Osteocyte (in vitro differentiated cells): ENCODE data around the gene G2E3. TPM values are rescaled to one million over a fixed set of nuclear protein-coding genes. Genes with fewer than 3 reads are reported as not detected.
A peak's percentile ranks its signal among the peaks of the same experiment; 100 is the strongest.

Source experiments
- DNase-seq: peaks from one replicate; pipeline ENCODE4 v3.0.0; 2021; ENCODE audit warnings: mixed read lengths; ENCODE audit not compliant: unreplicated experiment; ENCODE audit errors: extremely low spot score
- H3K27ac Mint-ChIP-seq: one replicate; pipeline ENCODE4 v1.8.0; 2021; ENCODE audit warnings: mild to moderate bottlenecking, mixed read lengths; ENCODE audit not compliant: unreplicated experiment
- H3K27me3 Mint-ChIP-seq: one replicate; pipeline ENCODE4 v1.8.0; 2021; ENCODE audit warnings: mixed read lengths; ENCODE audit not compliant: unreplicated experiment
- H3K36me3 Mint-ChIP-seq: one replicate; pipeline ENCODE4 v1.8.0; 2021; ENCODE audit warnings: mixed read lengths; ENCODE audit not compliant: unreplicated experiment
- H3K4me1 Mint-ChIP-seq: one replicate; pipeline ENCODE4 v1.8.0; 2021; ENCODE audit warnings: mixed read lengths; ENCODE audit not compliant: unreplicated experiment
- H3K4me3 Mint-ChIP-seq: one replicate; pipeline ENCODE4 v1.8.0; 2021; ENCODE audit warnings: mild to moderate bottlenecking, moderate library complexity, mixed read lengths; ENCODE audit not compliant: unreplicated experiment
- H3K9me3 Mint-ChIP-seq: one replicate; pipeline ENCODE4 v1.8.0; 2021; ENCODE audit warnings: mixed read lengths; ENCODE audit not compliant: unreplicated experiment
- CTCF ChIP-seq: fragments of 200-600 bp; sonication (generic); IDR thresholded peaks from 2 replicates; pipeline ENCODE4 v1.5.0; 2021; ENCODE audit warnings: antibody characterized with exemption, mild to moderate bottlenecking, moderate library complexity
- total RNA-seq: library from RNA; stranded (reverse); gene quantifications from 2 replicates; pipeline ENCODE4 v1.2.1, GENCODE V29; 2021

G2E3 gene
- total RNA-seq, 1 donor from 2014 or later = 24.7 TPM

GRCh38 chr14:30651937-30652336 lies 93.0 kb downstream of the G2E3 start:
- no peaks in the 10 kb centered on the region for H3K9me3 Mint-ChIP-seq

GRCh38 chr14:30655124-30655523 lies 96.2 kb downstream of the G2E3 start:
- TF ChIP-seq CTCF = no peak
- DNase-seq = no peak
- Mint-ChIP-seq H3K36me3 (peaks cover 32% of the 10 kb centered on the region), H3K27ac (no peak overlapping the region), H3K4me1 (peaks cover 2% of the 10 kb centered on the region), H3K27me3 (no peaks in the 10 kb centered on the region), H3K9me3 (no peaks in the 10 kb centered on the region), H3K4me3 (no peak overlapping the region)

More at GRCh38 chr14:30651937-30652336, 93.0 kb downstream of the G2E3 start:
- no peaks in the 10 kb centered on the region for H3K27me3 Mint-ChIP-seq
- H3K4me1 Mint-ChIP-seq = peaks cover 2% of the 10 kb centered on the region
- no peak for DNase-seq
- H3K27ac Mint-ChIP-seq = no peak overlapping the region
- TF ChIP-seq CTCF = no peak
- no peak overlapping the region for H3K4me3 Mint-ChIP-seq
- peaks cover 32% of the 10 kb centered on the region for H3K36me3 Mint-ChIP-seq

GRCh38 chr14:30655658-30656057 lies 96.7 kb downstream of the G2E3 start:
- Mint-ChIP-seq H3K27me3 (no peaks in the 10 kb centered on the region), H3K27ac (no peak overlapping the region), H3K9me3 (no peaks in the 10 kb centered on the region), H3K36me3 (peaks cover 36% of the 10 kb centered on the region), H3K4me1 (peaks cover 2% of the 10 kb centered on the region), H3K4me3 (no peak overlapping the region)
- TF ChIP-seq CTCF = no peak
- DNase-seq = no peak

- no peak overlapping the region for H3K27ac Mint-ChIP-seq
- no peak overlapping the region for H3K4me3 Mint-ChIP-seq
- DNase-seq = no peak
- peaks cover 2% of the 10 kb centered on the region for H3K4me1 Mint-ChIP-seq
- peak; percentile 74 for TF ChIP-seq CTCF
- H3K9me3 Mint-ChIP-seq = no peaks in the 10 kb centered on the region
- H3K36me3 Mint-ChIP-seq = peaks cover 39% of the 10 kb centered on the region
- no peaks in the 10 kb centered on the region for H3K27me3 Mint-ChIP-seq
Measured at GRCh38 chr14:30656190-30656632, 97.3 kb downstream of the G2E3 start.

GRCh38 chr14:30657050-30657449 lies 98.1 kb downstream of the G2E3 start:
- no peak for TF ChIP-seq CTCF
- Mint-ChIP-seq H3K9me3 (no peaks in the 10 kb centered on the region), H3K27ac (no peak overlapping the region), H3K4me1 (peaks cover 2% of the 10 kb centered on the region), H3K27me3 (no peaks in the 10 kb centered on the region), H3K36me3 (peaks cover 37% of the 10 kb centered on the region), H3K4me3 (no peak overlapping the region)
- DNase-seq = no peak
